ENCODE data around the gene ST6GALNAC4.

DNA sequence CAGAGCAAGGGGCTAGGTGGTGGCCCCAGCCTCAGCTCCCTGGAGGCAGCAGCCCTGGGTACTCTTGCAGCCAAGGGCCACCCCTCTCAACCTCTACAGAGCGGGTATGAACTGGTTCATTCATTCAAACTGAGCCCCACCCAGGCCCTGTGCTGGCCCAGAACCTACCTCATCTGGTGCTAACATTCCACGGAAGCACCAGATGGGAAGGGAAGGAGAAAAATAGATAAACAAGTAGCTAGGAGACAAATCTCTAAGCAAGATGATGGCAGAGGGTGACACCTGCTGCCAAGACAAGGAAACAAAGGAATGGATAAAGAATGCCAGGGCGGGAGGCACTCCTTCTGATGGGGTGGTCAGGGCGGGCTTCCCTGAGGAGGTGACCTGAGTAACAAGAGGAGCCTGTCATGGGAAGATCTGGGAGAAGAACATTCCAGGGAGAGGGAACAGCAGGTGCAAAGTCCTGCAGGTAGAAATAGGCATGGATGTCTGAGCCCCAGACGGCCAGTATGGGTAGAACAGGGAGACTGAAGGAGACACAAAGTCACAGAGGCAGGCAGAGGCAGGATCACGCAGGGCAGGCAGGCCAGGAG is 6.1 kb downstream of the ST6GALNAC4 start:
- TF ChIP-seq, protein P1, sequence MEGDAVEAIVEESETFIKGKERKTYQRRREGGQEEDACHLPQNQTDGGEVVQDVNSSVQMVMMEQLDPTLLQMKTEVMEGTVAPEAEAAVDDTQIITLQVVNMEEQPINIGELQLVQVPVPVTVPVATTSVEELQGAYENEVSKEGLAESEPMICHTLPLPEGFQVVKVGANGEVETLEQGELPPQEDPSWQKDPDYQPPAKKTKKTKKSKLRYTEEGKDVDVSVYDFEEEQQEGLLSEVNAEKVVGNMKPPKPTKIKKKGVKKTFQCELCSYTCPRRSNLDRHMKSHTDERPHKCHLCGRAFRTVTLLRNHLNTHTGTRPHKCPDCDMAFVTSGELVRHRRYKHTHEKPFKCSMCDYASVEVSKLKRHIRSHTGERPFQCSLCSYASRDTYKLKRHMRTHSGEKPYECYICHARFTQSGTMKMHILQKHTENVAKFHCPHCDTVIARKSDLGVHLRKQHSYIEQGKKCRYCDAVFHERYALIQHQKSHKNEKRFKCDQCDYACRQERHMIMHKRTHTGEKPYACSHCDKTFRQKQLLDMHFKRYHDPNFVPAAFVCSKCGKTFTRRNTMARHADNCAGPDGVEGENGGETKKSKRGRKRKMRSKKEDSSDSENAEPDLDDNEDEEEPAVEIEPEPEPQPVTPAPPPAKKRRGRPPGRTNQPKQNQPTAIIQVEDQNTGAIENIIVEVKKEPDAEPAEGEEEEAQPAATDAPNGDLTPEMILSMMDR (conservative IDR thresholded peaks at IDR 0.05; ENCODE audit: low read length): peak; percentile 62
- TF ChIP-seq EZH2phosphoT487 (IDR thresholded peaks at IDR 0.05; ENCODE audit: borderline replicate concordance, low read depth, low read length): no peak

Data from OCI-LY7 (cell line).